Measurements from ENCODE around the gene HDAC11. TPM values are rescaled to one million over a fixed set of nuclear protein-coding genes. Genes with fewer than 3 reads are reported as not detected.

Gene HDAC11
- total and polyA plus RNA-seq, 9 of the 15 experiments (the other 6 are each of a cell fraction or from before 2014, with no cell fraction given) = 0.60 to 6.0 (median 4.5) TPM

- no peak for TF ChIP-seq PRDM10 (IDR thresholded peaks at IDR 0.05; ENCODE audit: partially characterized antibody)
- TF ChIP-seq BDP1 (IDR thresholded peaks at IDR 0.05; ENCODE audit: insufficient read depth, insufficient read length) = no peak
- TF ChIP-seq CTCF (IDR thresholded peaks at IDR 0.05 in 2 of 3, conservative IDR thresholded peaks at IDR 0.05 in 1 of 3; ENCODE audit: insufficient read depth in 2 of 3, low read depth in 1 of 3, low read length in 3 of 3) = no peak
- TF ChIP-seq C11orf30 (IDR thresholded peaks at IDR 0.05; ENCODE audit: low read depth) = no peak
- TF ChIP-seq CREB3 (tag; conservative IDR thresholded peaks at IDR 0.05; ENCODE audit: low read depth) = no peak
- TF ChIP-seq SUPT5H (IDR thresholded peaks at IDR 0.05) = no peak
- no peak for TF ChIP-seq RFX7 (CRISPR knock-in tag; IDR thresholded peaks at IDR 0.05)
- no peak for TF ChIP-seq SOX6 (IDR thresholded peaks at IDR 0.05)
- TF ChIP-seq TBP (optimal IDR thresholded peaks at IDR 0.05; ENCODE audit: low read depth, low read length) = no peak
- no peak for TF ChIP-seq CXXC5 (CRISPR knock-in tag; IDR thresholded peaks at IDR 0.05)
Observed at GRCh38 chr3:13532631-13533030, 52.5 kb downstream of the HDAC11 start (continued).

Data from K562 (cell line).